ENCODE data around the gene NOL4L. TPM values are rescaled to one million over a fixed set of nuclear protein-coding genes. Genes with fewer than 3 reads are reported as not detected.
A peak's percentile ranks its signal among the peaks of the same experiment; 100 is the strongest.

The NOL4L gene
- polyA plus RNA-seq, 1 donor (not counting 4 experiments of a cell fraction or from before 2014, with no cell fraction given), result 1.0 TPM

DNA sequence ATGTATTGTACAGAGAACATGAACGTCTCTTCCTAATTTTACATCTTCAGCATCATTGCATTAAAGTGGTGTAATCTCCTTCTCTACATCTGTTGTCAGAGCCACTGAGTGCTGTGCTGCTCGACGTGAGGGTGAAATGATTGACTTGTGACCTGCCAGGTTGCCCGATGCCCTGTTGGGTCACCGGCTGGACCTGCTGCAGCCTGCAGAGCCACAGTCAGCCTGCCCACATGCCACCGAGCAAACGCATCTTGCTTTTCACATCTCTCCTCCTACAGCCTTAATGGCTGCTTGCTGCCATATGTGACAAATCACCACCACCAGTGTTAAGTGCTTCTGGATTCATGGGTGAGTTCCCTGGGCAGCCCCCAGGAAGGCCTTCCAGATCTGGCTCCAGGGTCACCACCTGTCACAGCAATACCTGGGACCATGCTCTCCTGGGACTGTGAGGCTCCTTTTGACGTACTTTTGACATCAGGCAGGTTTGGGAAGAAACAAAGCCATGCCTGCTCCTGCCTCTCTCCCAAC lies 146.7 kb downstream of the NOL4L start:
- Histone ChIP-seq H3K36me3 (ENCODE audit: control insufficient read depth in 2 of 2, extremely low read depth in 1 of 2, insufficient read depth in 2 of 2, low read length in 2 of 2) (peaks cover 28 to 37% of the 10 kb centered on the region in 2 experiments), H3K4me3 (ENCODE audit: control insufficient read depth in 2 of 3, extremely low read depth in 1 of 3, insufficient read depth in 2 of 3, low read depth in 1 of 3, low read length in 3 of 3) (no peak overlapping the region), H3K9me1 (ENCODE audit: control insufficient read depth, extremely low read depth, insufficient read depth, low read length) (no peaks in the 10 kb centered on the region), H2AFZ (ENCODE audit: control insufficient read depth, low read length) (no peak overlapping the region), H3K9me3 (ENCODE audit: control insufficient read depth, low read depth, low read length) (no peaks in the 10 kb centered on the region), H3K4me1 (ENCODE audit: control insufficient read depth, extremely low read depth, insufficient read depth, low read length) (no peaks in the 10 kb centered on the region), H3K79me2 (ENCODE audit: control insufficient read depth, insufficient read depth, low read length) (no peaks in the 10 kb centered on the region), H3K4me2 (ENCODE audit: control insufficient read depth, extremely low read depth, insufficient read depth, low read depth, low read length) (no peak overlapping the region), H3K27me3 (ENCODE audit: control insufficient read depth, extremely low read depth, insufficient read depth, low read length) (no peaks in the 10 kb centered on the region), H3K27ac (ENCODE audit: control insufficient read depth, insufficient read depth, low read length) (no peak overlapping the region), H3K9ac (ENCODE audit: control insufficient read depth, extremely low read depth, insufficient read depth, low read length) (no peak overlapping the region), H4K20me1 (ENCODE audit: control insufficient read depth, extremely low read depth, insufficient read depth, low read length) (no peaks in the 10 kb centered on the region)
- TF ChIP-seq, protein P1, sequence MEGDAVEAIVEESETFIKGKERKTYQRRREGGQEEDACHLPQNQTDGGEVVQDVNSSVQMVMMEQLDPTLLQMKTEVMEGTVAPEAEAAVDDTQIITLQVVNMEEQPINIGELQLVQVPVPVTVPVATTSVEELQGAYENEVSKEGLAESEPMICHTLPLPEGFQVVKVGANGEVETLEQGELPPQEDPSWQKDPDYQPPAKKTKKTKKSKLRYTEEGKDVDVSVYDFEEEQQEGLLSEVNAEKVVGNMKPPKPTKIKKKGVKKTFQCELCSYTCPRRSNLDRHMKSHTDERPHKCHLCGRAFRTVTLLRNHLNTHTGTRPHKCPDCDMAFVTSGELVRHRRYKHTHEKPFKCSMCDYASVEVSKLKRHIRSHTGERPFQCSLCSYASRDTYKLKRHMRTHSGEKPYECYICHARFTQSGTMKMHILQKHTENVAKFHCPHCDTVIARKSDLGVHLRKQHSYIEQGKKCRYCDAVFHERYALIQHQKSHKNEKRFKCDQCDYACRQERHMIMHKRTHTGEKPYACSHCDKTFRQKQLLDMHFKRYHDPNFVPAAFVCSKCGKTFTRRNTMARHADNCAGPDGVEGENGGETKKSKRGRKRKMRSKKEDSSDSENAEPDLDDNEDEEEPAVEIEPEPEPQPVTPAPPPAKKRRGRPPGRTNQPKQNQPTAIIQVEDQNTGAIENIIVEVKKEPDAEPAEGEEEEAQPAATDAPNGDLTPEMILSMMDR (optimal IDR thresholded peaks at IDR 0.05 in 1 of 3, IDR thresholded peaks at IDR 0.05 in 1 of 3, conservative IDR thresholded peaks at IDR 0.05 in 1 of 3; ENCODE audit: extremely low read depth in 1 of 3, insufficient read depth in 2 of 3, low read length in 3 of 3), result no peak
- no peak for TF ChIP-seq EZH2 (IDR thresholded peaks at IDR 0.05; ENCODE audit: low read length)
- FAIRE-seq, result no peak
- no peak for DNase-seq (ENCODE audit: low read depth, low spot score)
- dilution Hi-C loops (cut with MboI; ENCODE audit: extremely low pct_ligation_motif_present, low sequenced_read_pairs), result no loop called here

DNA sequence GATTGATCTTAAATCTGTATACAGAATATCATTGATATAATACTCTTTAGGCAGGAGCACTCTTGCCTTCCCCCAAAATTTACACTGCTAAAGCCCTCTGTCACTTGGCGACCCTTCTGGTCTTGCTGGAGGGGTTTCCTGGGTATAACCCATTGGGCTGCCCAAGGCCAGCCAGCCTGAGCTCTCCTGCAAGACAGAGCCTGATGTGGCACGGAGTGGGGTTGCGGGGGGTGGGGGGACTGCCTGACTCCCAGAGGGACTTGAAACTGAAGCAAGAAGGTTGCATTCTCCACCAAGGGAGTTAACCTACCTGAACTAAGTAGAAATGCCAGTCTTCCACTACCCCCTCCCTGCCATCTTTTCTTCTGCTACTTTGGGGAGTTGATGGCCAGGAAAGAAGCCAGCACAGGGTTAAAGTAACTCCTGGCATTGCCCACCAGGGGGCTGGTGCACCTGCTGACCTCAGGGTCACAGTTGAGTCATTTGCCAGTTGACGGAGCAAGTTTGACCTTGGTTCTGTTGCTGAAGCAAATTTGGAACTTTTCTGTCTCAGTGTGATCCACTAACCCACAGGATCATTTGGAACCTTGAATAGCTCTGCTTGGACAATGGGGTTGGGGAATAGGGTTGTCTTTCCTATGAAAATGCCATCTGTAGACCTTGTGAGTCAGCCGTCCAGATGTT lies 147.6 kb downstream of the NOL4L start:
- DNase-seq (ENCODE audit: low read depth, low spot score) (no peak), FAIRE-seq (no peak)
- Histone ChIP-seq H3K9me3 (ENCODE audit: control insufficient read depth, low read depth, low read length) (no peaks in the 10 kb centered on the region), H3K79me2 (ENCODE audit: control insufficient read depth, insufficient read depth, low read length) (no peaks in the 10 kb centered on the region), H3K4me1 (ENCODE audit: control insufficient read depth, extremely low read depth, insufficient read depth, low read length) (no peaks in the 10 kb centered on the region), H3K27me3 (ENCODE audit: control insufficient read depth, extremely low read depth, insufficient read depth, low read length) (no peaks in the 10 kb centered on the region), H4K20me1 (ENCODE audit: control insufficient read depth, extremely low read depth, insufficient read depth, low read length) (no peaks in the 10 kb centered on the region), H2AFZ (ENCODE audit: control insufficient read depth, low read length) (no peak overlapping the region), H3K9me1 (ENCODE audit: control insufficient read depth, extremely low read depth, insufficient read depth, low read length) (no peaks in the 10 kb centered on the region), H3K9ac (ENCODE audit: control insufficient read depth, extremely low read depth, insufficient read depth, low read length) (no peak overlapping the region), H3K4me2 (ENCODE audit: control insufficient read depth, extremely low read depth, insufficient read depth, low read depth, low read length) (no peak overlapping the region), H3K36me3 (ENCODE audit: control insufficient read depth in 2 of 2, extremely low read depth in 1 of 2, insufficient read depth in 2 of 2, low read length in 2 of 2) (peaks cover 32 to 43% of the 10 kb centered on the region in 2 experiments), H3K4me3 (ENCODE audit: control insufficient read depth in 2 of 3, extremely low read depth in 1 of 3, insufficient read depth in 2 of 3, low read depth in 1 of 3, low read length in 3 of 3) (no peak overlapping the region), H3K27ac (ENCODE audit: control insufficient read depth, insufficient read depth, low read length) (no peak overlapping the region)
- TF ChIP-seq, protein P1 (optimal IDR thresholded peaks at IDR 0.05 in 1 of 3, IDR thresholded peaks at IDR 0.05 in 1 of 3, conservative IDR thresholded peaks at IDR 0.05 in 1 of 3; ENCODE audit: extremely low read depth in 1 of 3, insufficient read depth in 2 of 3, low read length in 3 of 3), result peak in 1 of 3 experiments; percentile 22
- TF ChIP-seq EZH2 (IDR thresholded peaks at IDR 0.05; ENCODE audit: low read length), result no peak
- dilution Hi-C loops (cut with MboI; ENCODE audit: extremely low pct_ligation_motif_present, low sequenced_read_pairs), result no loop called here

Measured in keratinocyte (primary cell).